Measurements from ENCODE around the gene KCNQ1.

GRCh38 chr11:2855162-2855561 lies 410.4 kb downstream of the KCNQ1 start:
- no peak for TF ChIP-seq CTCF (IDR thresholded peaks at IDR 0.05)
- TF ChIP-seq POLR2AphosphoS5 (IDR thresholded peaks at IDR 0.05) = no peak
- no peak for TF ChIP-seq POLR2A (IDR thresholded peaks at IDR 0.05)

All from upper lobe of left lung (tissue), 4 donors.